Stimulated activated CD8-positive, alpha-beta memory T cell treated with anti-CD3 and anti-CD28 coated beads, Interleukin-2, amount 100 ng/mL, for 48 hours (primary cell): ENCODE measurements around the gene DCAF5.

ENCODE experiments used
- DNase-seq, 2 donors: peaks; one replicate each; pipeline ENCODE4 v3.0.0-alpha.2; 2020; ENCODE audit warnings: low read depth in 2 of 2

Gene DCAF5

DNA sequence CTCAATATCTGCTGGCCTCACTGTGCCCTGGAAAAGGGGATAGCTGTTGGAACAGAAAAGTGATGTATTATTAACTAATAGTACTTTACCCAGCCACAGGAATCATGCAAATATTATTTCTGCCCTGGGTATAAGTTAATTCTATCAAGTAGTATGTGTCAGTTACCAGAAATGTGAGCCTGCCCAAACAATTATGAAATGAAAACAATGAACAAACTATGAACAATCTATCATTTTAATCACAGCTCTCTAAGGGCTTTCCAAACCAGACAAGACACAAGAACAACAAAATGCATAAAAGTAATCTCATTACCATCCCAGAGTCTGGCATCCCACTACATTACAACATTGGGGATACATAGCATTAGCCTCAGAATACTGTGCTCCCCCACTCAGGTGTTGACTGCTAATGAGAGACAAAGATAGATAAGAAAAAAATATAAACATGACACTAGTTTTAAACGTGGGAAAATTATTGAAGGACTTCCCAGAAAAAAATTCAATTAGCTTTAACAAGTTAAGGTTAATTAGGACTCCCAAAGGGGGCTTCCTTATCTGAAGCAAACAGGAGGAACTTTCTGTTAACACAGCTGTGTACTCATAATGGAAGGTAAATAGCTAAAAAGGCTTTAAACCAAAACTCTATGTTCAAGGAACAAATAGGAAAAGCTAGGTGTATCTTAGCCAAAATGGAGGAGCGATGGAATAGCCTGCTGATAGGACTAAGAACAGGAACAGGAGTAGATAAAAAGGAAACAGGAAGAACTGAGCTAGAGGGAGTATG is 3.3 kb downstream of the DCAF5 start:
- DNase-seq: no peak

GRCh38 chr14:69142101-69142500 is 10.8 kb downstream of the DCAF5 start:
- DNase-seq: no peak

- no peak for DNase-seq
Observed at GRCh38 chr14:69141550-69141949, 11.4 kb downstream of the DCAF5 start.

GRCh38 chr14:69139743-69140142 is 13.2 kb downstream of the DCAF5 start:
- DNase-seq: no peak

- no peak for DNase-seq
Observed at GRCh38 chr14:69137843-69138535, 14.9 kb downstream of the DCAF5 start.

- no peak for DNase-seq
Observed at GRCh38 chr14:69137416-69137815, 15.5 kb downstream of the DCAF5 start.

- no peak for DNase-seq
Observed at GRCh38 chr14:69135133-69135532, 17.8 kb downstream of the DCAF5 start.

DNA sequence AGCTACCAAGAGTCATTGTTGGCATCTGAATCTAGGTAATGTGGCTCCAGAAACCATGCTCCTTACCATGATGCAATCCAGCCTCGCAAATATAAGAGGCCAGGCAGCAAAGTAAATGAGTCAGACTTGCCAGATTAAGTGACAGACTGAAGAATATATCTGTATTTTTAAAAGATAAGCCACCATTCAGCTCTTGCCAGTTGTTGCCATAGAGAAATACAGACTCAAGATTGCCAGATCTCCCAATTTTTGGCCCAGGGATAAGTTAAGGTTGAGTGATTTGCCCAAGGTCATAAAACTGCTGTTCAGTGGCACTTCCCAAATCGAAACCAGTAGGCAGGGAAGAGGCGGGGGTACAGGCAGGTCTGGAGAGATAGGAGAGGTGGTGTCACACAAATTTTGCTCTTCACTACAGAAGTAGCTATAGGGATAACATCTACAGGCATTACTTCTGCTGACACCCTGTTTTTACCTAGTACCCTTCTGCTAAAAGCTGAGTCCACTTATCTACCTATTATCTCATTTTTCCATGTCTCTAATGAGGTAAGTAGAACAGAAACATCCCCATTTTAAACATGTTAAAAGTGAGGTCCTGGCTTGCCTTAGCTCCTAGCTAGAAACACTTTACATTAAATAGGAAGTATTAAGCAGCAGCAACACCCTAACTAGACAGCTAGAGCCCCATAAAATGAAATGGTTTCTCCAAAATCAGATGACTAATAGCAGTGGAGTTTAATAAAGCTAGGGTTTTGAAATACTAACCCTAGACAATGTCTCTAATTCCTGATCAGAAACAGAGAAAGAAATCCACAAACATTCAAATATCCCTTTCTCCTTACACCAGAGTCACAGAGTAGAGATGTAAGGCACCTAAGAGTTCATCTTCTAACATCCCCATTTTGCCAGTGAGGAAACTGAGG is 19.5 kb downstream of the DCAF5 start:
- DNase-seq: no peak

GRCh38 chr14:69132513-69133181 is 20.3 kb downstream of the DCAF5 start:
- no peak for DNase-seq

- DNase-seq: no peak
Observed at GRCh38 chr14:69131176-69131575, 21.7 kb downstream of the DCAF5 start.

- peak in 1 of 2 donors; percentile 32 for DNase-seq
Observed at GRCh38 chr14:69129264-69129880, 23.5 kb downstream of the DCAF5 start.

DNA sequence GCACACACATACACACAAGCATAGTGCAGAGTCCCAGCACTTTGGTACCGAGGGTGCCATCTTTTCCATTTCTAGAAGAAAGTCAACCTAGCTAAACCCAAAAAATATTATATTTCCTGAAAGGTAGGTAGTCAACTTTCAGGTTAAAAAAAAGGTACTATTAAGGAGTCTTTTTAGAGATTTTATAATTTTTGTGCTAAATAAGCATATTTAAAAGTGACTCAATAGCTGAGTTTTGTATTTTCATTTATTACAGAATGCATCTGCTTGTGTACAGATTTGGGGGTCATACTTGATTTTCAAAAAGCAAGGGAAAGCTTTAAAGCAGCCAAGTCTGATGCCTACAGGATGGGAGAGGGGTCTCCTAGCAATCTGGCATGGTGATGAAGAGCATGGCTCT is 34.6 kb downstream of the DCAF5 start:
- no peak for DNase-seq

- DNase-seq: no peak
Observed at GRCh38 chr14:69117020-69117767, 35.7 kb downstream of the DCAF5 start.

GRCh38 chr14:69115407-69116185 is 37.3 kb downstream of the DCAF5 start:
- no peak for DNase-seq

DNA sequence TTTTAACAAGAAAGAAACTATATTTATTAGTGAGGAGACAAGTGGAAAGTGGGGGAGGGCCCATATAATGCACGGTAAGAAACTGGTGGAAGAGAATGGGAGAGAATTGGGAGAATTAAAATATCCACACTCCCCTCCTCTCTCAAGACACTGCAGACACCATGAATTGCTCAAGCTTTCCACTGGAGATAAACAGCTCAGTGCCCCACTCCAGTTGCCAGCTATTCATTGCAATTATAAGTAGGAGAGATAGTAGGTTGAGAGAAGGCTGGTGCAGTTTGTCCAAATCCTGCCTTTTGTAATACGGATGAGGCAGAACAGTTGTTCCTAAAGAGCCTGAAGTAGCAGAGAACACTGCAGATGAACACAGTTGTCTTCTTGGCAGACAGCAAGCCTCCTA is 38.2 kb downstream of the DCAF5 start:
- no peak for DNase-seq

- no peak for DNase-seq
Observed at GRCh38 chr14:69108358-69108757, 44.6 kb downstream of the DCAF5 start.

GRCh38 chr14:69107407-69108003 is 45.4 kb downstream of the DCAF5 start:
- DNase-seq: no peak

GRCh38 chr14:69106451-69106850 is 46.5 kb downstream of the DCAF5 start:
- DNase-seq: no peak

- no peak for DNase-seq
Observed at GRCh38 chr14:69105326-69105725, 47.6 kb downstream of the DCAF5 start.
